ENCODE data around the gene SBNO2. TPM values are rescaled to one million over a fixed set of nuclear protein-coding genes. Genes with fewer than 3 reads are reported as not detected.

Gene SBNO2
- total RNA-seq, 1 donor from 2014 or later: 48.8 TPM

GRCh38 chr19:1159864-1160595 is 14.0 kb downstream of the SBNO2 start:
- DNase-seq (ENCODE audit: low read depth): no peak
- Histone ChIP-seq H3K4me3 (ENCODE audit: low read depth, low read length) (no peak overlapping the region), H3K27me3 (ENCODE audit: control insufficient read depth, insufficient read depth, low read length) (no peaks in the 10 kb centered on the region), H3K36me3 (ENCODE audit: control insufficient read depth, insufficient read depth, low read length) (no peaks in the 10 kb centered on the region)
- no peak for TF ChIP-seq CTCF (IDR thresholded peaks at IDR 0.05; ENCODE audit: insufficient read depth, low read length, poor library complexity, severe bottlenecking)

GRCh38 chr19:1158885-1159448 is 15.1 kb downstream of the SBNO2 start:
- TF ChIP-seq CTCF (IDR thresholded peaks at IDR 0.05; ENCODE audit: insufficient read depth, low read length, poor library complexity, severe bottlenecking): no peak
- H3K36me3 ChIP-seq (ENCODE audit: control insufficient read depth, insufficient read depth, low read length): no peaks in the 10 kb centered on the region
- H3K27me3 ChIP-seq (ENCODE audit: control insufficient read depth, insufficient read depth, low read length): no peaks in the 10 kb centered on the region
- no peak for DNase-seq (ENCODE audit: low read depth)
- H3K4me3 ChIP-seq (ENCODE audit: low read depth, low read length): no peak overlapping the region

GRCh38 chr19:1157931-1158884 is 15.9 kb downstream of the SBNO2 start:
- H3K27me3 ChIP-seq (ENCODE audit: control insufficient read depth, insufficient read depth, low read length): no peaks in the 10 kb centered on the region
- no peak for DNase-seq (ENCODE audit: low read depth)
- no peaks in the 10 kb centered on the region for H3K36me3 ChIP-seq (ENCODE audit: control insufficient read depth, insufficient read depth, low read length)
- TF ChIP-seq CTCF (IDR thresholded peaks at IDR 0.05; ENCODE audit: insufficient read depth, low read length, poor library complexity, severe bottlenecking): no peak
- no peak overlapping the region for H3K4me3 ChIP-seq (ENCODE audit: low read depth, low read length)

- H3K4me3 ChIP-seq (ENCODE audit: low read depth, low read length): no peak overlapping the region
- no peaks in the 10 kb centered on the region for H3K27me3 ChIP-seq (ENCODE audit: control insufficient read depth, insufficient read depth, low read length)
- H3K36me3 ChIP-seq (ENCODE audit: control insufficient read depth, insufficient read depth, low read length): no peaks in the 10 kb centered on the region
- DNase-seq (ENCODE audit: low read depth): no peak
- TF ChIP-seq CTCF (IDR thresholded peaks at IDR 0.05; ENCODE audit: insufficient read depth, low read length, poor library complexity, severe bottlenecking): no peak
These were observed 17.0 kb downstream of the SBNO2 start for GRCh38 chr19:1156830-1157615.

DNA sequence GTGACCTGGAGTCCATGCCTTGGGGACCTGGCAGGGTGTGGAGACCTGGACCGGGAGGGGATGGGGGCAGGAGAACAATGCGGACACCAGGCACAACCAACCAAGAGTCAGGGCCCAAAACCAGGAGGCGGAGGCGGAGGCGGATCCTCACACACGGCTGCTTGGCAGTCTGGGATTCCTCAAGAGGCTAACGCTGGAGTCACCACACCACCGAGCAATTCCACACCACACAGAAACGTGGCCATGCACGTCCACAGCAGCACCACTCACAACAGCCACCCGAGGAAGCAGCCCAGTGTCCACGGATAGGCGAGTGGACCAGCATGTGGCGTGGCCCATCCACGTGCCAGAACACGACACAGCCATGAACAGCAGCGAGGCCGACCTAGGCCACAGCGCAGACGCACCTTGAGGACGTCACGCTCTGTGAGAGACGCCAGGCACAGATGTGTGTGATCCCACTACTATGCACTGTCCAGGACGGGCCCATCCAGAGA is 17.7 kb downstream of the SBNO2 start:
- TF ChIP-seq CTCF (IDR thresholded peaks at IDR 0.05; ENCODE audit: insufficient read depth, low read length, poor library complexity, severe bottlenecking): no peak
- no peak overlapping the region for H3K4me3 ChIP-seq (ENCODE audit: low read depth, low read length)
- no peak for DNase-seq (ENCODE audit: low read depth)
- no peaks in the 10 kb centered on the region for H3K36me3 ChIP-seq (ENCODE audit: control insufficient read depth, insufficient read depth, low read length)
- H3K27me3 ChIP-seq (ENCODE audit: control insufficient read depth, insufficient read depth, low read length): no peaks in the 10 kb centered on the region

All from kidney epithelial cell (primary cell).